ENCODE measurements around the gene SLC6A4. TPM values are rescaled to one million over a fixed set of nuclear protein-coding genes. Genes with fewer than 3 reads are reported as not detected.
A peak's percentile ranks its signal among the peaks of the same experiment; 100 is the strongest.

Gene SLC6A4
- total and polyA plus RNA-seq, 2 donors (not counting 3 experiments of a cell fraction or from before 2014, with no cell fraction given): 0.25 TPM; not detected in 1

GRCh38 chr17:30254150-30254549 is 18.7 kb upstream of the SLC6A4 start:
- Histone ChIP-seq H3K9ac (replicated peaks; ENCODE audit: extremely low read depth, insufficient read depth, low read length) (no peak overlapping the region), H2AFZ (ENCODE audit: low read depth, low read length) (no peak overlapping the region), H3K9me3 (replicated peaks; ENCODE audit: control insufficient read depth, insufficient read depth, low read length) (no peaks in the 10 kb centered on the region), H3K4me3 (replicated peaks in 1 of 3; ENCODE audit: insufficient read depth in 1 of 3, low read depth in 1 of 3, low read length in 3 of 3) (no peak overlapping the region), H4K20me1 (replicated peaks; ENCODE audit: control insufficient read depth, extremely low read depth, insufficient read depth, low read length) (no peaks in the 10 kb centered on the region), H3K4me2 (ENCODE audit: insufficient read depth, low read length) (no peak overlapping the region), H3K9me1 (replicated peaks; ENCODE audit: control insufficient read depth, extremely low read depth, insufficient read depth, low read length) (no peaks in the 10 kb centered on the region), H3K4me1 (ENCODE audit: control insufficient read depth, extremely low read depth, insufficient read depth, low read length) (peaks cover 5% of the 10 kb centered on the region), H3K79me2 (ENCODE audit: control insufficient read depth, insufficient read depth, low read length) (no peaks in the 10 kb centered on the region), H3K27ac (ENCODE audit: insufficient read depth, low read depth, low read length) (no peak overlapping the region), H3K36me3 (ENCODE audit: control insufficient read depth in 2 of 2, extremely low read depth in 1 of 2, insufficient read depth in 2 of 2, low read length in 2 of 2) (peaks cover 8 to 14% of the 10 kb centered on the region in 2 experiments), H3K27me3 (ENCODE audit: control insufficient read depth in 2 of 2, insufficient read depth in 2 of 2, low read length in 2 of 2) (no peaks in the 10 kb centered on the region)
- CTCF ChIA-PET: interaction anchor here (1.5 kb wide), 2 partner anchors 12 to 18 kb away, joined by 3 to 4 read pairs; no protein-coding TSS in a partner anchor
- POLR2A ChIA-PET: no interaction called here
- peak; percentile 35 for FAIRE-seq
- intact Hi-C loops (cut with micrococcal nuclease): no loop called here
- DNase-seq (ENCODE audit: low read depth, low spot score): no peak
- dilution Hi-C loops (cut with MboI; ENCODE audit: extremely low pct_ligation_motif_present, low sequenced_read_pairs): no loop called here
- no TSS peak for BruUV-seq (replicated peaks)
- TF ChIP-seq CTCF (IDR thresholded peaks at IDR 0.05; ENCODE audit: extremely low read depth in 1 of 2, insufficient read depth in 1 of 2, low read depth in 1 of 2, low read length in 2 of 2) (no peak), MYC (IDR thresholded peaks at IDR 0.05; ENCODE audit: low read depth, low read length) (no peak), FOS (IDR thresholded peaks at IDR 0.05; ENCODE audit: borderline replicate concordance, insufficient read depth, low read length) (no peak), POLR2AphosphoS5 (IDR thresholded peaks at IDR 0.05; ENCODE audit: insufficient read depth, low read depth, low read length) (no peak), JUN (IDR thresholded peaks at IDR 0.05; ENCODE audit: borderline replicate concordance, insufficient read depth, insufficient read length, low read depth) (no peak), MAX (IDR thresholded peaks at IDR 0.05; ENCODE audit: insufficient read depth, insufficient read length) (no peak), POLR2A (IDR thresholded peaks at IDR 0.05; ENCODE audit: low read depth, low read length) (no peak), GATA2 (IDR thresholded peaks at IDR 0.05; ENCODE audit: insufficient read depth, insufficient read length, low read depth, low read length) (no peak), EZH2 (IDR thresholded peaks at IDR 0.05; ENCODE audit: borderline replicate concordance, low read depth, low read length, severe bottlenecking) (no peak)
